SK-N-MC (cell line): Measurements from ENCODE around the gene YRDC.

Source experiments
- DNase-seq: peaks from one replicate; pipeline ENCODE4 v3.0.0-alpha.2; 2011; ENCODE audit warnings: low read depth, low spot score
- H3K27ac ChIP-seq: fragments of 200-600 bp; sonication (generic); 2 replicates; pipeline ENCODE4 v1.5.1; 2016; ENCODE audit warnings: mixed run types
- H3K36me3 ChIP-seq: fragments of 200-600 bp; sonication (generic); 2 replicates; pipeline ENCODE4 v1.6.1; 2017; ENCODE audit warnings: antibody characterized with exemption, low read length, mixed read lengths; ENCODE audit not compliant: insufficient read depth
- H3K4me3 ChIP-seq: fragments of 200-600 bp; sonication (generic); 2 replicates; pipeline ENCODE4 v1.5.1; 2016
- H3K9ac ChIP-seq: fragments of 200-600 bp; sonication (generic); 2 replicates; pipeline ENCODE4 v1.8.0; 2017; ENCODE audit warnings: mixed run types, mixed read lengths; ENCODE audit not compliant: insufficient read length
- H3K9me3 ChIP-seq: fragments of 200-600 bp; sonication (generic); 2 replicates; pipeline ENCODE4 v1.6.1; 2017; ENCODE audit warnings: low read depth, mild to moderate bottlenecking, antibody characterized with exemption, low read length, moderate library complexity, mixed read lengths
- EZH2 ChIP-seq: fragments of 200-600 bp; sonication (generic); IDR thresholded peaks from one replicate; pipeline ENCODE4 v1.6.1; 2017; ENCODE audit warnings: antibody characterized with exemption
- FOXP2 ChIP-seq: optimal IDR thresholded peaks from 2 replicates; pipeline ENCODE3; 2011; ENCODE audit warnings: mild to moderate bottlenecking, moderate library complexity; ENCODE audit not compliant: insufficient read depth; ENCODE audit errors: extremely low read length, control extremely low read depth
- POLR2AphosphoS5 ChIP-seq: IDR thresholded peaks from 2 replicates; pipeline ENCODE4 v1.6.1; 2012; ENCODE audit warnings: mild to moderate bottlenecking, low read depth, low read length, borderline replicate concordance

YRDC gene, protein sequence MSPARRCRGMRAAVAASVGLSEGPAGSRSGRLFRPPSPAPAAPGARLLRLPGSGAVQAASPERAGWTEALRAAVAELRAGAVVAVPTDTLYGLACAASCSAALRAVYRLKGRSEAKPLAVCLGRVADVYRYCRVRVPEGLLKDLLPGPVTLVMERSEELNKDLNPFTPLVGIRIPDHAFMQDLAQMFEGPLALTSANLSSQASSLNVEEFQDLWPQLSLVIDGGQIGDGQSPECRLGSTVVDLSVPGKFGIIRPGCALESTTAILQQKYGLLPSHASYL

GRCh38 chr1:37807555-37808368 lies at the start of gene YRDC, which contains the start of gene C1orf122:
TSS of gene YRDC (minus strand) at chr1:37808208. CDS start at chr1:37808180, 28 bp downstream.
TSS of gene C1orf122 (plus strand) at chr1:37807790. CDS start at chr1:37808405, 615 bp downstream.
- peaks cover 42% of the 10 kb centered on the region for H3K36me3 ChIP-seq
- peak; percentile 61 for TF ChIP-seq FOXP2
- no peak for TF ChIP-seq EZH2
- TF ChIP-seq POLR2AphosphoS5, result peak; percentile 82

DNA sequence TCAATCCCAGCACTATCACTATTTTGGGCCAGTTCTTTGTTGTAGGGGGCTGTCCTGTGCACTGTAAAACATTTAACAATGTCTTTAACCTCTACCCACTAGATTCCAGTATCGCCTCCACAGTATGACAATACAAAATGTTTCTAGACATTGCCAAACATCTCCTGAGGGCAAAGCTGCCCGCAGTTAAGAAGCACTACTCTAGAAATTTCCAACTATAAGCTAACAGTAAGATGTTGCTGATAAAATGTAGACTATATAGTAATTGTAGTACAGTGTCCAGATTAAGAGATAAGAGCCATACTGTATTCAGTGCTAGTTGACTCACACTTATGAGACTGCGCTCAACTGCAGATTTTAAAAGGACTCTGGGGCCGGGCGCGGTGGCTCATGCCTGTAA lies 46.4 kb upstream of the YRDC start:
- H3K27ac ChIP-seq, result no peak overlapping the region
- no peaks in the 10 kb centered on the region for H3K9me3 ChIP-seq
- H3K36me3 ChIP-seq, result peaks cover 16% of the 10 kb centered on the region
- H3K4me3 ChIP-seq, result no peak overlapping the region
- H3K9ac ChIP-seq, result no peak overlapping the region
- DNase-seq, result no peak
- TF ChIP-seq EZH2, result no peak
- TF ChIP-seq FOXP2, result no peak
- no peak for TF ChIP-seq POLR2AphosphoS5

More at GRCh38 chr1:37807555-37808368, at the start of gene YRDC, which contains the start of gene C1orf122:
- DNase-seq, result peak; percentile 35
- Histone ChIP-seq H3K4me3 (peak within 1 kb of the TSS; percentile 83), H3K9ac (peak within 1 kb of the TSS; percentile 85), H3K27ac (no peak within 1 kb of the TSS), H3K9me3 (no peaks in the 10 kb centered on the region)

- no peak overlapping the region for H3K27ac ChIP-seq
- no peak for TF ChIP-seq FOXP2
- TF ChIP-seq EZH2, result no peak
- TF ChIP-seq POLR2AphosphoS5, result no peak
- peaks cover 16% of the 10 kb centered on the region for H3K36me3 ChIP-seq
- H3K4me3 ChIP-seq, result no peak overlapping the region
- H3K9me3 ChIP-seq, result no peaks in the 10 kb centered on the region
- no peak for DNase-seq
- H3K9ac ChIP-seq, result no peak overlapping the region
Measured at GRCh38 chr1:37853157-37853556, 45.1 kb upstream of the YRDC start.

DNA sequence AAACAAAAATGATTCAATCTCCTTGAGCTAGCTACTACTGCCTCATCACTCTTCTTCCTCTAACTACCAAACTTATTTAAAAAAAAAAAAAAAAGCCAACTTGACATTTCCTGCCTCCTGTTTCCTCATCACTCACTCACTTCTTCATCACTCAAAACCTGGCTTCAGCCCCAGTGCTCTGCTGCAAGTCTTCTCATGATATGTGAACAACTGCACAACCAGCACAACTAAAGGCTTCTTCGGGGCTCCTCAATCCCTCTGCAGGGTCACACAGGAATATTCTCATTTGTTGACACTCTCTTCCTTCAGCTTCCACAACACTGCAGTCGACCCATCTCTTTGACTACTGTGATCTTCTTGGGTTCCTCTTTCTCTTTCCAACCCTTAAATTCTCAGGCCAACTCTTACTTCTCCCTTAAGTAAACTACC lies 43.8 kb upstream of the YRDC start:
- TF ChIP-seq FOXP2, result no peak
- TF ChIP-seq EZH2, result no peak
- TF ChIP-seq POLR2AphosphoS5, result no peak
- Histone ChIP-seq H3K9ac (no peak overlapping the region), H3K27ac (no peak overlapping the region), H3K36me3 (peaks cover 13% of the 10 kb centered on the region; the same call in 1 of the 2 replicates), H3K4me3 (no peak overlapping the region), H3K9me3 (no peaks in the 10 kb centered on the region)
- DNase-seq, result no peak

- H3K9me3 ChIP-seq, result no peaks in the 10 kb centered on the region
- no peak overlapping the region for H3K27ac ChIP-seq
- TF ChIP-seq POLR2AphosphoS5, result no peak
- TF ChIP-seq FOXP2, result no peak
- TF ChIP-seq EZH2, result no peak
- DNase-seq, result no peak
- no peak overlapping the region for H3K9ac ChIP-seq
- peaks cover 11% of the 10 kb centered on the region for H3K36me3 ChIP-seq
- no peak overlapping the region for H3K4me3 ChIP-seq
Measured at GRCh38 chr1:37851262-37851661, 43.3 kb upstream of the YRDC start.

GRCh38 chr1:37850352-37850955 lies 42.4 kb upstream of the YRDC start:
- Histone ChIP-seq H3K4me3 (no peak overlapping the region), H3K36me3 (peaks cover 11% of the 10 kb centered on the region), H3K9me3 (no peaks in the 10 kb centered on the region), H3K27ac (no peak overlapping the region), H3K9ac (no peak overlapping the region)
- no peak for DNase-seq
- TF ChIP-seq POLR2AphosphoS5 (no peak), FOXP2 (no peak), EZH2 (no peak)

DNA sequence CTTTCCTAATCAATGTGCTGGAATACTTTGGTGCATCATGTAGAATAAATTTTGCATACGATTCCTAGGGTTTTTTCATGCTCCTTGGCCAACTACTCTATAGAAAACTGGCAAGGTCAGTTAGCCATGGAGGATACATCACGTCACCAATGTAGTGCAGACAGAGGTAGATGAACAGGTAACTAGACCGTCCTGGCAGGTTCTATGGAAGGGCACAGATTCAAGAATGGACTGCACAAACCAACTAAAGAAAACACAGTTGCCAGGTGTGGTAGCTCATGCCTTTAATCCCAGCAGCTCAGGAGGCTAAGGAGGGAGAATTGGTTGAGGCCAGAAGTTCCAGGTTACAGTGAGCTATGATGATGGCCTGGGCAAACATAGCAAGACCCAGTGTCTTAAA lies 41.5 kb upstream of the YRDC start:
- no peak for TF ChIP-seq FOXP2
- TF ChIP-seq POLR2AphosphoS5, result no peak
- TF ChIP-seq EZH2, result no peak
- Histone ChIP-seq H3K36me3 (peaks cover 4% of the 10 kb centered on the region), H3K9me3 (no peaks in the 10 kb centered on the region), H3K9ac (no peak overlapping the region), H3K4me3 (no peak overlapping the region), H3K27ac (no peak overlapping the region)
- DNase-seq, result no peak

DNA sequence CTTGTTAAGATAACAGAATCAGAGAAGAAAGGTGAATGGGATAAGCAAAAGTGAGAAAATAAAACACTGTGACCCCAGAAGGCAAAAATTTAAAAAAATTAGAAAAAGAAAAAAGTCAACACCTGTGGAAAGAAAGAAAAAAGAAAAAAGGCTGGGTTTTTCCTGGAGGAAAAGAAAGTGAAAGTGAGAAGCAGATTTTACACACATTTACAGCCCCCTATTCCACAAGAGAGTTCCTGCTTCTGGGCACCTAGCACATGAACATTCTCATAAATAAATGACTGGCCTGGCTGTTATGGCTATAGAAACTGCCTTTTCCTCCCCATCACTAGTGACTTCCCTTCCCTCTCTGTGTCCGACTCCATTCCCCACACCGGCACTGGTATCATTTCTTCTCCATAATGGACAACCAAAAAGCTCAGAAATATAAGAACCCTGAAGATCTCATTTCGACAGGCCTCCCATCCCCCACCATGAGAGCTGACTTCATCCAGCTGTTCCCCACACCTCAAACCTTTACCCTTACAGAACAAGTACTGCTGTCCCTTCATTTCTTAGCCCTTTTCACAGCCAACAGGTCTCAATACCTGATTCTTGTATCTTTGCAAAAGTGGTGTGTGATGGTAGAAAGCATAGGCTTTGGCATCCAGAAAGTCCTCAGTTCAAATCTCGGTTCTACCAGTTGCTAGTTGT lies 38.8 kb upstream of the YRDC start:
- Histone ChIP-seq H3K36me3 (peaks cover 4% of the 10 kb centered on the region; the same call in 1 of the 2 replicates), H3K4me3 (no peak overlapping the region), H3K27ac (no peak overlapping the region), H3K9me3 (no peaks in the 10 kb centered on the region), H3K9ac (no peak overlapping the region)
- TF ChIP-seq POLR2AphosphoS5 (no peak), FOXP2 (no peak), EZH2 (no peak)
- DNase-seq, result no peak
